ENCODE results near the gene DUS2.
"Not testable (repeated sequence)": the region's sequence is repeated elsewhere in the genome, so short reads cannot be mapped to it uniquely, and the experiment has no call there.

The DUS2 gene

GRCh38 chr16:68083861-68084503, 60.9 kb downstream of the DUS2 start:
- TF ChIP-seq POLR2A (IDR thresholded peaks at IDR 0.05; ENCODE audit: low read depth, low read length), result no peak
- FAIRE-seq (no peak), DNase-seq (ENCODE audit: insufficient read length, low spot score) (no peak)

- DNase-seq (ENCODE audit: insufficient read length, low spot score), result no peak
- no peak for TF ChIP-seq POLR2A (IDR thresholded peaks at IDR 0.05; ENCODE audit: low read depth, low read length)
- no peak for FAIRE-seq
Measured at GRCh38 chr16:68084504-68085258, 61.6 kb downstream of the DUS2 start.

- DNase-seq (ENCODE audit: insufficient read length, low spot score) (peak; percentile 73), FAIRE-seq (no peak)
- TF ChIP-seq POLR2A (IDR thresholded peaks at IDR 0.05; ENCODE audit: low read depth, low read length), result peak; percentile 49
Measured at GRCh38 chr16:68085259-68086071, 62.4 kb downstream of the DUS2 start, which contains the start of gene NFATC3. Gene NFATC3 (plus strand): TSS chr16:68085370. CDS start chr16:68085682, 312 bp downstream.

DNA sequence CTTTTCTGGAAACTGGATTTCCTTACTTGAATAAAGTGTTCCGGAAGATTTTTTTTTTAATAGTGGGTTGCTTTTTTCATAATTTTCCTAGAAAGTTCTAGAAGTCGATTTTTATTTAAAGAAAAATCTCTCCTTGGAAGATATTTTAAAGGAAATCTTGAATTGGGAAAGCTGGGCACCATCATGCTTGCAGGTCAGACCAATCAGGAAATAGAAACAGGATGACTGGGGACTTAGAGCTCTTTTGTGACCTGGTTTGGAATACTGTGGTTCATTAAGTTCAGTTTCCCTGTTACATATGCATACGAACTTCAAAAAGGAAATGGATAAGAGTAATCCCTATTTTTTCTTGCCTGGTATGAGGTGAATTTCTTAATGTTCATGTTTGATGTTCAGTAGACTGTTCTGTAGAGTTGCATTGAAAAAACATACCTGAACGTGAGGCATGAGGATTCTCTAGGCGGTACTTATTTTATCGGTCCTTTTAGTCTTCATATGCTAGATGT, 63.3 kb downstream of the DUS2 start:
- TF ChIP-seq POLR2A (IDR thresholded peaks at IDR 0.05; ENCODE audit: low read depth, low read length), result no peak
- peak; percentile 55 for FAIRE-seq
- no peak for DNase-seq (ENCODE audit: insufficient read length, low spot score)

DNA sequence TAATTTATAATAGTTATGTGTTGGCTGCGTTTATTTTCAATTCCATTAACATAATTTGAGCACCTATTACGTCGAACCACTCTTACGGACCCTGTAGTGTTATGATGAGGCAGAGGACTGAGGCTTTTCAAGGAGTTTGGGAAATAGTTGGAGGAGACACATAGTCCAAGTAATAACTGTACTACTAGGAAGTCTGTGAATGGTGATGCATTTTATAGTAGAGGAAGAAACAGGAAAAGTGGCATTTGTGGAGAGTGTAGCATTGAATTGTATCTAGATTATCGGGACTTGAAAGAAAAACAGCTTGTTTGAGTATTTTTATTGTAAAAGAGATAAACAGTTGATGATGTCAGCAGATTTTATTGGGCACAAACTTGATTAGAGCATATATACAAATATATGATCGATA, 63.8 kb downstream of the DUS2 start:
- no peak for TF ChIP-seq POLR2A (IDR thresholded peaks at IDR 0.05; ENCODE audit: low read depth, low read length)
- FAIRE-seq (no peak), DNase-seq (ENCODE audit: insufficient read length, low spot score) (no peak)

- FAIRE-seq, result no peak
- TF ChIP-seq POLR2A (IDR thresholded peaks at IDR 0.05; ENCODE audit: low read depth, low read length), result no peak
- no peak for DNase-seq (ENCODE audit: insufficient read length, low spot score)
Measured at GRCh38 chr16:68087688-68088087, 64.6 kb downstream of the DUS2 start.

GRCh38 chr16:68088130-68088972, 65.3 kb downstream of the DUS2 start:
- DNase-seq (ENCODE audit: insufficient read length, low spot score) (no peak), FAIRE-seq (no peak)
- TF ChIP-seq POLR2A (IDR thresholded peaks at IDR 0.05; ENCODE audit: low read depth, low read length), result no peak

GRCh38 chr16:68089067-68089466, 66.0 kb downstream of the DUS2 start:
- no peak for DNase-seq (ENCODE audit: insufficient read length, low spot score)
- TF ChIP-seq POLR2A (IDR thresholded peaks at IDR 0.05; ENCODE audit: low read depth, low read length), result no peak
- no peak for FAIRE-seq

GRCh38 chr16:68090130-68090529, 67.0 kb downstream of the DUS2 start:
- no peak for TF ChIP-seq POLR2A (IDR thresholded peaks at IDR 0.05; ENCODE audit: low read depth, low read length)
- DNase-seq (ENCODE audit: insufficient read length, low spot score) (no peak), FAIRE-seq (no peak)

DNA sequence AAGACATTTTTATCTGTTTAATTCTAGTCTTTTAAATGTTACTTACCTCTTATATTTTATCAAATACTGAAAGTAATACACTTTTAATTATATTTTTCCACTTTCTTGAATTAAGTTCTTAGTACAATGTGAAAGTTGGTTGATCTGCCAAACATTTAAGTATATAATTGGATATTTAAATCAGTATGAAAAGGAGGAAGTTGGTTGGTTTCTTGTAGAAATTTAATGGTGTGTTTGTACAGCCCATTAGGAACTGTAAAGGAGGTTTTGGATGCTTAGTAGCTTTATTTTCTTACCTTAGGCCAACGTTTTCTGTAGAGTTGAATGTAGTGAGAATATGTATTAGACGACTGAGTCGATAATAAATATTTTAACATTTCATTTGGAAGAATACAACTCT, 67.4 kb downstream of the DUS2 start:
- FAIRE-seq, result no peak
- DNase-seq (ENCODE audit: insufficient read length, low spot score), result no peak
- TF ChIP-seq POLR2A (IDR thresholded peaks at IDR 0.05; ENCODE audit: low read depth, low read length), result no peak

GRCh38 chr16:68091380-68092261, 68.5 kb downstream of the DUS2 start:
- FAIRE-seq, result peak; percentile 91

DNA sequence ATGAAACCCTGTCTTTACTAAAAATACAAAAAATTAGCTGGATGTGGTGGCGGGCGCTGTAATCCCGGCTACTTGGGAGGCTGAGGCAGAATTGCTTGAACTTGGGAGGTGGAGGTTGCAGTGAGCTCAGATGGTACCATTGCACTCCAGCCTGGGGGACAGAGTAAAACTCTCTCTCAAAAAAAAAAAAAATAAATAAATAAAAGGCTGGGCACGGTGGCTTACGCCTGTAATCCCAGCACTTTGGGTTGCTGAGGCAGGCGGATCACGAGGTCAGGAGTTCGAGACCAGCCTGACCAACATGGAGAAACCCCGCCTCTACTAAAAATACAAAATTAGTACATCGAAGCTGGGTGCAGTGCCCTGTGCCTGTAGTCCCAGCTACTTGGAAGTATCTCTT, 69.2 kb downstream of the DUS2 start:
- FAIRE-seq; DNase-seq (ENCODE audit: insufficient read length, low spot score): not testable (repeated sequence)

More at GRCh38 chr16:68091380-68092261, 68.5 kb downstream of the DUS2 start:
- no peak for TF ChIP-seq POLR2A (IDR thresholded peaks at IDR 0.05; ENCODE audit: low read depth, low read length)
- DNase-seq (ENCODE audit: insufficient read length, low spot score), result no peak
